IPS-NIHi7 (cell line): Measurements from ENCODE around the gene NUMBL.
"Not testable (repeated sequence)": the region's sequence is repeated elsewhere in the genome, so short reads cannot be mapped to it uniquely, and the experiment has no call there.

Experiments used
- DNase-seq: peaks from one replicate; pipeline ENCODE4 v3.0.0; 2012; ENCODE audit warnings: mixed read lengths; ENCODE audit errors: extremely low spot score

NUMBL gene

GRCh38 chr19:40630571-40631160, 59.8 kb downstream of the NUMBL start:
- DNase-seq, result no peak

- no peak for DNase-seq
Observed at GRCh38 chr19:40629346-40629745, 61.1 kb downstream of the NUMBL start.

- DNase-seq, result peak; percentile 22
Observed at GRCh38 chr19:40627486-40628279, 62.8 kb downstream of the NUMBL start.

- DNase-seq, result no peak
Observed at GRCh38 chr19:40626918-40627317, 63.5 kb downstream of the NUMBL start.

GRCh38 chr19:40625406-40626120, 64.9 kb downstream of the NUMBL start:
- DNase-seq, result no peak

- not testable (repeated sequence) for DNase-seq
Observed at GRCh38 chr19:40624369-40625153, 65.9 kb downstream of the NUMBL start.

GRCh38 chr19:40623403-40624251, 66.8 kb downstream of the NUMBL start:
- DNase-seq, result peak; percentile 98

- DNase-seq, result no peak
Observed at GRCh38 chr19:40622773-40623075, 67.7 kb downstream of the NUMBL start.

- DNase-seq, result no peak
Observed at GRCh38 chr19:40621966-40622772, 68.3 kb downstream of the NUMBL start.

- DNase-seq, result no peak
Observed at GRCh38 chr19:40621283-40621682, 69.2 kb downstream of the NUMBL start.

- no peak for DNase-seq
Observed at GRCh38 chr19:40620161-40620485, 70.3 kb downstream of the NUMBL start.

GRCh38 chr19:40619333-40620160, 70.9 kb downstream of the NUMBL start:
- no peak for DNase-seq

- DNase-seq, result no peak
Observed at GRCh38 chr19:40617961-40618360, 72.5 kb downstream of the NUMBL start.

GRCh38 chr19:40616941-40617340, 73.5 kb downstream of the NUMBL start:
- DNase-seq, result no peak

GRCh38 chr19:40616178-40616577, 74.3 kb downstream of the NUMBL start:
- no peak for DNase-seq
